Astrocyte of the hippocampus (primary cell): ENCODE measurements around the gene DPH7.
"Not testable (repeated sequence)": the region's sequence is repeated elsewhere in the genome, so short reads cannot be mapped to it uniquely, and the experiment has no call there.

Source experiments
- DNase-seq: peaks from one replicate; pipeline ENCODE4 v3.0.0; 2011; ENCODE audit warnings: low read depth, low spot score

Gene DPH7

GRCh38 chr9:137578518-137579258 is at the start of gene DPH7:
TSS of gene DPH7 (minus strand) at chr9:137578925. CDS start at chr9:137578777, 148 bp downstream.
- peak; percentile 98 for DNase-seq

GRCh38 chr9:137627406-137627805 is 48.7 kb upstream of the DPH7 start:
- not testable (repeated sequence) for DNase-seq

- DNase-seq = no peak
Measured at GRCh38 chr9:137626464-137626863, 47.7 kb upstream of the DPH7 start.

GRCh38 chr9:137622211-137622610 is 43.5 kb upstream of the DPH7 start:
- DNase-seq = not testable (repeated sequence)

GRCh38 chr9:137621131-137621757 is 42.5 kb upstream of the DPH7 start:
- DNase-seq = peak; percentile 34

GRCh38 chr9:137620581-137620980 is 41.9 kb upstream of the DPH7 start:
- DNase-seq = no peak

- no peak for DNase-seq
Measured at GRCh38 chr9:137620048-137620405, 41.3 kb upstream of the DPH7 start.

- peak; percentile 64 for DNase-seq
Measured at GRCh38 chr9:137619240-137620047, 40.7 kb upstream of the DPH7 start.

- DNase-seq = peak; percentile 97
Measured at GRCh38 chr9:137618105-137619067, 39.7 kb upstream of the DPH7 start, which contains the start of gene EHMT1. TSS of gene EHMT1 (plus strand) at chr9:137619005. CDS start at chr9:137619029, 24 bp downstream.

- DNase-seq = no peak
Measured at GRCh38 chr9:137615387-137615871, 36.7 kb upstream of the DPH7 start.

- DNase-seq = no peak
Measured at GRCh38 chr9:137614631-137615386, 36.1 kb upstream of the DPH7 start.

GRCh38 chr9:137613738-137614523 is 35.2 kb upstream of the DPH7 start:
- DNase-seq = no peak

- no peak for DNase-seq
Measured at GRCh38 chr9:137613259-137613658, 34.5 kb upstream of the DPH7 start.

- no peak for DNase-seq
Measured at GRCh38 chr9:137612741-137613142, 34.0 kb upstream of the DPH7 start.

- DNase-seq = peak; percentile 76
Measured at GRCh38 chr9:137611623-137612609, 33.2 kb upstream of the DPH7 start.

GRCh38 chr9:137610944-137611343 is 32.2 kb upstream of the DPH7 start:
- DNase-seq = no peak

GRCh38 chr9:137607141-137607857 is 28.6 kb upstream of the DPH7 start:
- peak; percentile 30 for DNase-seq

- peak; percentile 32 for DNase-seq
Measured at GRCh38 chr9:137606734-137607138, 28.0 kb upstream of the DPH7 start.
